ENCODE results near the gene DHX8. TPM values are rescaled to one million over a fixed set of nuclear protein-coding genes. Genes with fewer than 3 reads are reported as not detected.

DHX8 gene
- total and polyA plus RNA-seq, 2 of the 8 experiments (the other 6 are each of a cell fraction or from before 2014, with no cell fraction given), result 30.5 to 59.4 TPM

- CTCF ChIA-PET (ENCODE audit: partially characterized antibody), result interaction anchor here (3.8 to 10.6 kb wide), 2 partner anchors 8 to 79 kb away, joined by 14 to 296 read pairs; partner anchors contain the start of genes ARL4D and DHX8
- no peak overlapping the region for H3K4me2 ChIP-seq (ENCODE audit: insufficient read depth in 1 of 2, low read depth in 2 of 2, low read length in 2 of 2)
- H3K27ac ChIP-seq (ENCODE audit: low read depth, low read length), result no peak overlapping the region
- no peak overlapping the region for H3K9ac ChIP-seq (replicated peaks in 1 of 4; ENCODE audit: extremely low read depth in 1 of 4, low read depth in 3 of 4, low read length in 3 of 4)
- no peaks in the 10 kb centered on the region for H3K79me2 ChIP-seq (ENCODE audit: control insufficient read depth in 1 of 2, insufficient read depth in 2 of 2, low read length in 2 of 2)
- H2BK120ac ChIP-seq (replicated peaks; ENCODE audit: low read depth, low read length), result no peak overlapping the region
- no peaks in the 10 kb centered on the region for H4K20me1 ChIP-seq (replicated peaks in 1 of 2; ENCODE audit: control insufficient read depth in 1 of 2, insufficient read depth in 2 of 2, low read length in 2 of 2)
- H2BK15ac ChIP-seq (ENCODE audit: low read length), result no peak overlapping the region
- no peak overlapping the region for H2BK5ac ChIP-seq (ENCODE audit: low read depth, low read length)
- H3K36me3 ChIP-seq (ENCODE audit: control insufficient read depth in 2 of 4, insufficient read depth in 4 of 4, low read length in 3 of 4), result no peaks in the 10 kb centered on the region
- no peak overlapping the region for H3K23ac ChIP-seq (ENCODE audit: insufficient read length)
- H3K27me3 ChIP-seq (replicated peaks in 1 of 4; ENCODE audit: control insufficient read depth in 3 of 4, extremely low read depth in 1 of 4, insufficient read depth in 3 of 4, low read length in 3 of 4), result no peaks in the 10 kb centered on the region
- no peaks in the 10 kb centered on the region for H3K79me1 ChIP-seq (ENCODE audit: low read depth, low read length)
- WGBS, 2 experiments (ENCODE audit: extremely low coverage in 1 of 2, insufficient coverage in 1 of 2, insufficient read length in 1 of 2, insufficient replicate concordance in 2 of 2, low coverage in 1 of 2, low lambda C conversion rate in 2 of 2, missing lambda C conversion rate in 1 of 2), result 87% methylated on average over 10 of the region's 11 CpGs; no CpG with 5 or more reads in 1 of the 2 experiments
- H3K56ac ChIP-seq (replicated peaks; ENCODE audit: insufficient read length, low read depth, low read length), result no peak overlapping the region
- no peak overlapping the region for H2BK20ac ChIP-seq (ENCODE audit: low read length)
- no peaks in the 10 kb centered on the region; a peak in 2 of 7 replicates for H3K4me1 ChIP-seq (replicated peaks in 1 of 4; ENCODE audit: control insufficient read depth in 3 of 4, insufficient read depth in 4 of 4, low read length in 3 of 4)
- no peak overlapping the region for H4K5ac ChIP-seq (ENCODE audit: insufficient read length, low read depth, low read length)
- H3K9me3 ChIP-seq (ENCODE audit: insufficient read depth in 2 of 2, low read depth in 1 of 2, low read length in 1 of 2), result no peaks in the 10 kb centered on the region
- H4K91ac ChIP-seq (replicated peaks; ENCODE audit: insufficient read length, low read length), result no peak overlapping the region
- no peak overlapping the region for H3K18ac ChIP-seq (ENCODE audit: extremely low read depth, low read length)
- no peak for DNase-seq (ENCODE audit: low read depth in 1 of 2, low spot score in 2 of 2)
- H4K8ac ChIP-seq (ENCODE audit: extremely low read depth, insufficient read depth, low read length), result no peak overlapping the region
- POLR2A ChIA-PET (ENCODE audit: partially characterized antibody), result no interaction called here
- H2BK12ac ChIP-seq (ENCODE audit: low read depth, low read length), result no peak overlapping the region
- FAIRE-seq, result no peak
- H3K14ac ChIP-seq (ENCODE audit: insufficient read length), result no peak overlapping the region
- H2AFZ ChIP-seq (ENCODE audit: low read length), result no peak overlapping the region
- no peak overlapping the region for H3K4ac ChIP-seq (replicated peaks; ENCODE audit: insufficient read length, low read depth, low read length)
- no peak overlapping the region for H2AK5ac ChIP-seq (ENCODE audit: low read depth, low read length)
- no peaks in the 10 kb centered on the region for H3K23me2 ChIP-seq (ENCODE audit: low read depth, low read length)
- no peak overlapping the region for H3K4me3 ChIP-seq (ENCODE audit: extremely low read depth in 1 of 4, insufficient read depth in 2 of 4, low read depth in 3 of 4, low read length in 4 of 4)
- TF ChIP-seq SAP30 (IDR thresholded peaks at IDR 0.05; ENCODE audit: insufficient read depth, insufficient replicate concordance, low read length), result no peak
- no peak for TF ChIP-seq CTCF (IDR thresholded peaks at IDR 0.05; ENCODE audit: control extremely low read depth in 1 of 3, insufficient read depth in 1 of 3, low read depth in 1 of 3, low read length in 3 of 3)
- TF ChIP-seq KDM4A (IDR thresholded peaks at IDR 0.05; ENCODE audit: low read depth, low read length, severe bottlenecking), result no peak
- no peak for TF ChIP-seq SUZ12 (IDR thresholded peaks at IDR 0.05; ENCODE audit: low read length)
- no peak for TF ChIP-seq CHD1 (IDR thresholded peaks at IDR 0.05; ENCODE audit: low read depth, low read length)
Observed at GRCh38 chr17:43475494-43476089, 8.2 kb upstream of the DHX8 start.

Data from H1 (cell line).